SK-N-SH (cell line): ENCODE results near the gene NEBL. TPM values are rescaled to one million over a fixed set of nuclear protein-coding genes. Genes with fewer than 3 reads are reported as not detected.

Source experiments
- CTCF ChIA-PET: fragments of 300-600, 350-600 bp; formaldehyde crosslinking; extraction: SDS; loops from one replicate; lab custom pipeline; 2021; lab: Yijun Ruan, JAX
- POLR2A ChIA-PET: fragments of 350-600 bp; sonication (Branson Sonifier 250); formaldehyde crosslinking; extraction: SDS; loops from one replicate; lab custom pipeline; 2020; ENCODE audit warnings: antibody characterized with exemption, inconsistent platforms; lab: Yijun Ruan, JAX
- DNase-seq: peaks from one replicate; pipeline ENCODE4 v3.0.0; 2012
- H2AFZ ChIP-seq: fragments of 200-600 bp; sonication (generic); 2 replicates; pipeline ENCODE4 v1.8.1; 2016; ENCODE audit warnings: antibody characterized with exemption, mild to moderate bottlenecking, low read depth
- H3F3A ChIP-seq: fragments of 200-600 bp; sonication (generic); replicated peaks from 2 replicates; pipeline ENCODE3; 2016; ENCODE audit warnings: antibody characterized with exemption, mild to moderate bottlenecking; ENCODE audit not compliant: insufficient read depth
- H3K27ac ChIP-seq, 2 experiments: fragments of 200-500 bp in 1 of 2; fragments of 200-600 bp in 1 of 2; sonication (Bioruptor generic) in 1 of 2; sonication (generic), shearing (Covaris generic) in 1 of 2; 2 replicates each; pipeline versions ENCODE4 v1.5.1 to v1.6.1; 2014 to 2016; ENCODE audit warnings: low read depth in 2 of 2, inconsistent platforms in 1 of 2, low read length in 1 of 2, mild to moderate bottlenecking in 1 of 2, mixed read lengths in 1 of 2
- H3K27me3 ChIP-seq: fragments of 200-600 bp; sonication (generic), shearing (Covaris generic); 2 replicates; pipeline ENCODE4 v1.6.1; 2016; ENCODE audit warnings: mixed run types; ENCODE audit not compliant: insufficient read depth
- H3K36me3 ChIP-seq, 2 experiments: fragments of 200-500 bp in 1 of 2; fragments of 200-600 bp in 1 of 2; sonication (Bioruptor generic) in 1 of 2; sonication (generic) in 1 of 2; replicated peaks in 1 of 2; 2 replicates each; pipeline versions ENCODE3 to v1.5.1; 2014 to 2016; ENCODE audit warnings: low read length in 1 of 2, mild to moderate bottlenecking in 1 of 2; ENCODE audit not compliant: insufficient read depth in 2 of 2, control insufficient read depth in 1 of 2
- H3K4me1 ChIP-seq, 2 experiments: fragments of 200-500 bp in 1 of 2; fragments of 200-600 bp in 1 of 2; sonication (Bioruptor generic) in 1 of 2; sonication (generic), shearing (Covaris generic) in 1 of 2; 2 replicates each; pipeline versions ENCODE4 v1.5.1 to v1.6.1; 2014 to 2016; ENCODE audit warnings: low read depth in 1 of 2, low read length in 1 of 2, mixed run types in 1 of 2; ENCODE audit not compliant: insufficient read depth in 2 of 2, control insufficient read depth in 1 of 2
- H3K4me2 ChIP-seq: fragments of 200-600 bp; sonication (generic), shearing (Covaris generic); 2 replicates; pipeline ENCODE4 v1.6.1; 2017; ENCODE audit warnings: mixed run types
- H3K4me3 ChIP-seq, 2 experiments: fragments of 200-500 bp in 1 of 2; fragments of 200-600 bp in 1 of 2; sonication (Bioruptor generic) in 1 of 2; sonication (generic), shearing (Covaris generic) in 1 of 2; 2 replicates each; pipeline versions ENCODE4 v1.5.1 to v1.8.1; 2014 to 2016; ENCODE audit warnings: low read depth in 2 of 2, inconsistent platforms in 1 of 2, low read length in 1 of 2, mild to moderate bottlenecking in 1 of 2, mixed read lengths in 1 of 2, moderate library complexity in 1 of 2
- H3K79me2 ChIP-seq: fragments of 200-600 bp; sonication (generic); 2 replicates; pipeline ENCODE4 v1.8.1; 2017; ENCODE audit warnings: mild to moderate bottlenecking; ENCODE audit not compliant: insufficient read depth
- H3K9ac ChIP-seq: fragments of 200-600 bp; sonication (generic); 2 replicates; pipeline ENCODE4 v1.6.1; 2017; ENCODE audit warnings: mixed run types
- H3K9me2 ChIP-seq: fragments of 200-600 bp; sonication (generic); 2 replicates; pipeline ENCODE4 v1.6.1; 2017; ENCODE audit warnings: mixed run types
- H3K9me3 ChIP-seq: fragments of 200-600 bp; sonication (generic); 2 replicates; pipeline ENCODE4 v1.6.1; 2017; ENCODE audit warnings: mixed run types, mild to moderate bottlenecking, moderate library complexity
- H4K20me1 ChIP-seq: fragments of 200-600 bp; sonication (generic); 2 replicates; pipeline ENCODE4 v1.6.1; 2017; ENCODE audit warnings: mild to moderate bottlenecking, mixed run types; ENCODE audit not compliant: insufficient read depth
- CHD2 ChIP-seq: fragments of 150-350 bp; IDR thresholded peaks from 2 replicates; pipeline ENCODE4 v1.6.1; 2018; ENCODE audit warnings: low read length; ENCODE audit not compliant: partially characterized antibody
- EZH2phosphoT487 ChIP-seq: fragments of 200-600 bp; sonication (generic); IDR thresholded peaks from 2 replicates; pipeline ENCODE4 v1.6.1; 2017; ENCODE audit warnings: low read depth, mixed run types, mild to moderate bottlenecking, antibody characterized with exemption, moderate library complexity, borderline replicate concordance
- GATA2 ChIP-seq: sonication (generic); formaldehyde crosslinking; IDR thresholded peaks from 2 replicates; pipeline ENCODE4 v1.5.0; 2020; ENCODE audit warnings: mild to moderate bottlenecking, missing genetic modification reagents
- RCOR1 ChIP-seq: fragments of 150-350 bp; IDR thresholded peaks from 2 replicates; pipeline ENCODE4 v1.6.1; 2017; ENCODE audit warnings: antibody characterized with exemption, low read length
- RXRA ChIP-seq: IDR thresholded peaks from 2 replicates; pipeline ENCODE4 v1.4.0; 2012; ENCODE audit warnings: low read depth, mild to moderate bottlenecking, borderline replicate concordance
- YY1 ChIP-seq: IDR thresholded peaks from 2 replicates; pipeline ENCODE4 v1.4.0; 2012; ENCODE audit warnings: low read depth, mild to moderate bottlenecking
- ZBTB33 ChIP-seq: IDR thresholded peaks from 2 replicates; pipeline ENCODE4 v1.4.0; 2012; ENCODE audit warnings: low read depth, borderline replicate concordance
- WGBS: methylation state at CpG from one replicate; pipeline ENCODE4 v1.1.6; 2017; ENCODE audit warnings: low lambda C conversion rate; 5-methylcytosine and 5-hydroxymethylcytosine counted together
- polyA plus RNA-seq, 3 experiments: library from polyadenylated mRNA; depleted of rRNA; stranded (reverse); fragments of >200 nt; gene quantifications; 2 replicates each; pipeline ENCODE4 v1.2.3, GENCODE V29; 2012
- TF ChIP-seq, protein P1 (sequence below): IDR thresholded peaks from 2 replicates; pipeline ENCODE4 v1.4.0; 2012; ENCODE audit warnings: low read depth

NEBL gene
- polyA plus RNA-seq, 1 of the 3 experiments (the other 2 are of a cell fraction), result 0.58 TPM

DNA sequence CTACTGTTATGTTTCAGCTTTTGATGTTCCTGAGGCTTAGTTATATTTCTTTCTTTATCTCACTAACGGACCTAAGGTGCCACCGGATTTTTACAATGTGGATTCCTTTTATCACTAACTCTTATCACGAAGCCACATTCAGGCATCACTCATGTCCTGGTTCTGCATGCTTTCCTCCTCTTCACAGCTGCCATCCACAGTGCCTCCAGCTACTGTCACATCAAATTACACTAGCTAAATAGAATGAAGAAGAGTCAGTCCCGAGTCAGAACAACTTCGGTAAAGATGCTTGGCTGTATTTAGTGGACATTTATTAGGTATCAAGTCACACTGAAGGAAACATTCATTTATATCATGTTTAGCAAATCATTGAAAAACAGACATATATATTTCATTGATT is 153.2 kb downstream of the NEBL start:
- 5% methylated on average over 5 of the region's 5 CpGs for WGBS

GRCh38 chr10:20742737-20743541 is 154.2 kb downstream of the NEBL start:
- Histone ChIP-seq H3K27ac (no peak overlapping the region), H3K9me2 (no peaks in the 10 kb centered on the region), H3K4me1 (peaks cover 0 to 5% of the 10 kb centered on the region in 2 experiments; a peak in 2 of 4 replicates), H3K4me3 (no peak overlapping the region), H2AFZ (no peak overlapping the region), H3K4me2 (no peak overlapping the region), H3K9me3 (no peaks in the 10 kb centered on the region), H4K20me1 (no peaks in the 10 kb centered on the region), H3K36me3 (no peaks in the 10 kb centered on the region), H3K79me2 (no peaks in the 10 kb centered on the region), H3K27me3 (no peaks in the 10 kb centered on the region), H3F3A (no peaks in the 10 kb centered on the region), H3K9ac (no peak overlapping the region)
- DNase-seq, result no peak
- TF ChIP-seq EZH2phosphoT487 (no peak), RXRA (no peak), CHD2 (no peak), YY1 (no peak), RCOR1 (no peak)
- TF ChIP-seq, protein P1, sequence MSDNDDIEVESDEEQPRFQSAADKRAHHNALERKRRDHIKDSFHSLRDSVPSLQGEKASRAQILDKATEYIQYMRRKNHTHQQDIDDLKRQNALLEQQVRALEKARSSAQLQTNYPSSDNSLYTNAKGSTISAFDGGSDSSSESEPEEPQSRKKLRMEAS, result no peak
- ChIA-PET POLR2A (no interaction called here), CTCF (no interaction called here)
- WGBS, result 45% methylated on average over 4 of the region's 4 CpGs

More for the DNA sequence above, 153.2 kb downstream of the NEBL start:
- H3K27ac ChIP-seq, result no peak overlapping the region
- no peaks in the 10 kb centered on the region for H3K9me2 ChIP-seq
- CTCF ChIA-PET, result interaction anchor here (0.8 kb wide), 1 partner anchor 170 kb away, joined by 3 read pairs; no protein-coding TSS in a partner anchor
- no peak overlapping the region for H3K4me3 ChIP-seq
- no peak for DNase-seq
- TF ChIP-seq GATA2 (CRISPR knock-in tag), result no peak
- no peak for TF ChIP-seq ZBTB33
- H3K4me1 ChIP-seq, result peaks cover 0 to 5% of the 10 kb centered on the region in 2 experiments; a peak in 2 of 4 replicates
- H4K20me1 ChIP-seq, result no peaks in the 10 kb centered on the region
- no peaks in the 10 kb centered on the region for H3K9me3 ChIP-seq
- no peak overlapping the region for H2AFZ ChIP-seq
- POLR2A ChIA-PET, result no interaction called here
- H3K79me2 ChIP-seq, result no peaks in the 10 kb centered on the region
- no peak overlapping the region for H3K9ac ChIP-seq
- H3K36me3 ChIP-seq, result no peaks in the 10 kb centered on the region
- no peak overlapping the region for H3K4me2 ChIP-seq
- H3F3A ChIP-seq, result no peaks in the 10 kb centered on the region
- H3K27me3 ChIP-seq, result no peaks in the 10 kb centered on the region
